Thyroid gland (tissue), 4 donors: ENCODE measurements around the gene SAFB2. TPM values are rescaled to one million over a fixed set of nuclear protein-coding genes. Genes with fewer than 3 reads are reported as not detected.

Source experiments
- DNase-seq, 2 donors: peaks; one replicate each; pipeline ENCODE4 v3.0.0-alpha.2; 2019
- H3K27ac ChIP-seq, 3 donors: fragments of 200-600 bp; sonication (generic); 1 replicate in 2 of 3; 2 replicates in 1 of 3; pipeline ENCODE4 v1.5.1; 2016 to 2019; ENCODE audit warnings: mild to moderate bottlenecking in 1 of 3, moderate library complexity in 1 of 3
- H3K27me3 ChIP-seq: fragments of 200-600 bp; sonication (generic); one replicate; pipeline ENCODE4 v1.5.1; 2019
- H3K36me3 ChIP-seq, 2 donors: fragments of 200-600 bp; sonication (generic); one replicate each; pipeline ENCODE4 v1.5.1; 2016 to 2019
- H3K4me1 ChIP-seq, 2 donors: fragments of 200-600 bp; sonication (generic); one replicate each; pipeline ENCODE4 v1.5.1; 2017 to 2019
- H3K4me3 ChIP-seq, 3 donors: fragments of 200-600 bp; sonication (generic); replicated peaks in 1 of 3; 1 replicate in 2 of 3; 2 replicates in 1 of 3; pipeline ENCODE4 v1.5.1; 2016; ENCODE audit warnings: mild to moderate bottlenecking in 1 of 3
- H3K9me3 ChIP-seq: fragments of 200-600 bp; sonication (generic); one replicate; pipeline ENCODE4 v1.5.1; 2017
- CTCF ChIP-seq, 6 experiments: fragments of 200-600 bp in 3 of 6; fragments of 450-650 bp in 3 of 6; sonication (generic) in 3 of 6; IDR thresholded peaks; one replicate each; pipeline ENCODE4 v1.5.1; 2016 to 2019; ENCODE audit warnings: antibody characterized with exemption in 6 of 6, mild to moderate bottlenecking in 2 of 6, inconsistent platforms in 1 of 6, moderate library complexity in 1 of 6
- POLR2A ChIP-seq, 2 donors: fragments of 450-650 bp; IDR thresholded peaks; one replicate each; pipeline ENCODE4 v1.6.1; 2017; ENCODE audit warnings: antibody characterized with exemption in 2 of 2, mild to moderate bottlenecking in 2 of 2, moderate library complexity in 1 of 2
- WGBS, 2 donors: methylation state at CpG; one replicate each; pipeline ENCODE4 v1.1.5; 2017; 5-methylcytosine and 5-hydroxymethylcytosine counted together
- intact Hi-C: fragments of 100-400 bp; cut with DNase I; formaldehyde crosslinking; loops from one replicate; pipeline ENCODE4 v1.15.1; 2023
- total RNA-seq, 4 donors: library from RNA; depleted of rRNA; stranded (reverse); fragments of >200 nt; gene quantifications; one replicate each; pipeline ENCODE4 v1.2.3, GENCODE V29; 2016

Gene SAFB2
- total RNA-seq, 4 donors from 2014 or later: 52.2 to 74.5 (median 65.3) TPM

- H3K36me3 ChIP-seq: peaks cover 60 to 70% of the 10 kb centered on the region in 2 donors
Measured at GRCh38 chr19:5607318-5608275, 15.0 kb downstream of the SAFB2 start.

GRCh38 chr19:5605362-5605761 is 17.2 kb downstream of the SAFB2 start:
- Histone ChIP-seq H3K4me1 (peaks cover 11 to 12% of the 10 kb centered on the region in 2 donors), H3K9me3 (no peaks in the 10 kb centered on the region), H3K27ac (no peak overlapping the region), H3K27me3 (no peaks in the 10 kb centered on the region), H3K36me3 (peaks cover 73 to 74% of the 10 kb centered on the region in 2 donors), H3K4me3 (no peak overlapping the region)
- WGBS, 2 donors: 67 to 86% methylated on average over 3 of the region's 3 CpGs
- DNase-seq: no peak
- TF ChIP-seq CTCF (IDR thresholded peaks at IDR 0.05) (no peak), POLR2A (IDR thresholded peaks at IDR 0.05) (no peak)
- intact Hi-C loops: no loop called here

More at GRCh38 chr19:5607318-5608275, 15.0 kb downstream of the SAFB2 start:
- H3K4me3 ChIP-seq: no peak overlapping the region
- no peaks in the 10 kb centered on the region for H3K27me3 ChIP-seq
- WGBS, 2 donors: 93 to 95% methylated on average over 16 of the region's 16 CpGs
- intact Hi-C loops: no loop called here
- no peaks in the 10 kb centered on the region for H3K9me3 ChIP-seq
- TF ChIP-seq CTCF (IDR thresholded peaks at IDR 0.05) (no peak), POLR2A (IDR thresholded peaks at IDR 0.05) (no peak)
- peaks cover 11 to 14% of the 10 kb centered on the region in 2 donors for H3K4me1 ChIP-seq
- DNase-seq: no peak
- peak overlapping the region in 2 of 3 donors; percentile 60 for H3K27ac ChIP-seq

- H3K27ac ChIP-seq: no peak overlapping the region
- no peak for TF ChIP-seq POLR2A (IDR thresholded peaks at IDR 0.05)
- TF ChIP-seq CTCF (IDR thresholded peaks at IDR 0.05): no peak
- WGBS, 2 donors: 93 to 94% methylated on average over 5 of the region's 5 CpGs
- intact Hi-C loops: no loop called here
- no peak overlapping the region for H3K4me3 ChIP-seq
- peaks cover 3% of the 10 kb centered on the region in 2 donors for H3K4me1 ChIP-seq
- no peaks in the 10 kb centered on the region for H3K27me3 ChIP-seq
- H3K36me3 ChIP-seq: peaks cover 77 to 84% of the 10 kb centered on the region in 2 donors
- no peak for DNase-seq
- no peaks in the 10 kb centered on the region for H3K9me3 ChIP-seq
Measured at GRCh38 chr19:5603626-5604025, 18.9 kb downstream of the SAFB2 start.

DNA sequence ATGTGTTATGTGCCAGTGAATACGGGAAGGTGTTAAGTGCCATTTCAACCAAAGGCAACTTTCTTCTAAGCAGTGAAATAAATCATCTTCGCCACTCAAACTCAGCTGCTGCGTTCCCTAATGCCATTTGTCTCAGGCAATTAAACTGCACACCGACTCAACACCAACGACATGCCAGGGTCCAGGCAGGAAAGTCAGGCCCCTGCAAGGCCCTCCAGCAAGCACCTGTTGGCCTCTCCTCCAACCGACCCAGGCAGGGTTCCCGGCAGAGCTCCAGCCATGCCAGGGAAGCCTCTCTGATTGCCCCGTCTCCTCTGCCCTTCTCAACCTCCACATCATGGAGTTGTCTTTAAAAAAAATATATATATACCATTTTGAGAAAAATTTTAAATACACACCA is 21.8 kb downstream of the SAFB2 start:
- Histone ChIP-seq H3K9me3 (no peaks in the 10 kb centered on the region), H3K27ac (no peak overlapping the region), H3K27me3 (no peaks in the 10 kb centered on the region), H3K4me3 (no peak overlapping the region), H3K4me1 (no peaks in the 10 kb centered on the region), H3K36me3 (peaks cover 84% of the 10 kb centered on the region in 2 donors)
- intact Hi-C loops: no loop called here
- no peak for DNase-seq
- TF ChIP-seq POLR2A (IDR thresholded peaks at IDR 0.05): no peak
- WGBS, 2 donors: 95 to 96% methylated on average over 8 of the region's 8 CpGs

GRCh38 chr19:5595745-5596144 is 26.8 kb downstream of the SAFB2 start:
- TF ChIP-seq CTCF (IDR thresholded peaks at IDR 0.05): no peak
- no peak for TF ChIP-seq POLR2A (IDR thresholded peaks at IDR 0.05)
- Histone ChIP-seq H3K36me3 (peaks cover 97 to 98% of the 10 kb centered on the region in 2 donors), H3K9me3 (no peaks in the 10 kb centered on the region), H3K4me1 (no peaks in the 10 kb centered on the region), H3K27me3 (no peaks in the 10 kb centered on the region), H3K27ac (no peak overlapping the region), H3K4me3 (no peak overlapping the region)
- DNase-seq: no peak
- WGBS, 2 donors: 94 to 96% methylated on average over 7 to 9 of the region's 9 CpGs
- intact Hi-C loops: no loop called here
